Measurements from ENCODE around the gene PROK1. TPM values are rescaled to one million over a fixed set of nuclear protein-coding genes. Genes with fewer than 3 reads are reported as not detected.

PROK1 gene
- total and polyA plus RNA-seq, 2 of the 13 experiments (the other 11 are each of a cell fraction or from before 2014, with no cell fraction given), result 0.07 TPM; not detected in 1

DNA sequence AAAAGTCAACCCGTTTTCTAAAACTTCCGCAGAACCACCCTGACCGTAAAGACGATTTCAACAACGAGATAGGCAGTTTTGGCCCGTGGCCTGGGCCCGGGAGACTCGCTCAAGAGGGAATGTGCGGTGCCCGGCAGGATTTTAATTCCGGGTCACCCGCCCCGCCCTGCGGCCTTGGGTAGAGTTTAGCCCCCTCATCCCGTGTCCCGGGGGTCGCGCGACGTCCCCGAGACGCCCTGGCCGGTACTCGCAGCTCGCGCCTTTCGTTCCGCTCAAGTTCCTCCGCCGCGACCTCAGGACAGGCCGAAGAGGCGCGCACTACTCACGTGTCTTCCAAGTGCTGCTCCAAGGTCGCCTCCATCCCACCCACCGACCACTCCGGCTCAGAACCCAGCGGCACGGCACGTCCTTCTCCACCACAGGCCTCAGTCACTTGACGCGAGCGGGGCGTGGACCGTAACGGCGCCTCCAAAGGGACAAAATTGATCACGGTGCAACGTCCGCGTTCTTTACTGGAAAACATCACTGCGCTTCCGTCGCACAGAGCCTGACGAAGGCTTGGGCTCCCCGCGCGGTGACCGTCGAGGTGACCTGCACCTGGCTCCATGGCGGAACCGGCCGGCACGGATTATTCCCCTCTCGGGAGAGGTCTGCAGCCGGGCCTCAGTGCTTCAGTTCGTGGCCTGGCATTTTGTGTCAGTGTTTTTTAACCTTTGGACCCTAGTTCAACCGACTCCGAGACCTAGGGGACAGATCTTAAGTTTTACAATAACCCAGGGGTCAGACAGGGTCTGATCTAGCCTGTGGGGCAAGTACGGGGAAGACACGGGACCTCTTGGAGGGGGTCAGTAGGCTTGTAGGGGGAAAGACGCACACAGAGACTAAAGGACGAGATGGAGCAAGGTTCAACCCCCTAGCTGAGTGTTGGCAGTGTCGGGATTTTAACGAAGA is 43.4 kb upstream of the PROK1 start, which contains the start of gene LAMTOR5 (continued):
- TF ChIP-seq MBD4 (IDR thresholded peaks at IDR 0.05; ENCODE audit: borderline replicate concordance, low read length), result no peak
- 0 out of 2 replicates have a peak, but pooled peaks have one; percentile 36 for TF ChIP-seq CC2D1A (CRISPR knock-in tag; IDR thresholded peaks at IDR 0.05)
- TF ChIP-seq ZNF839 (CRISPR knock-in tag; IDR thresholded peaks at IDR 0.05; ENCODE audit: borderline replicate concordance), result peak; percentile 36; the same call in 1 of the 2 replicates
- TF ChIP-seq, protein P1, sequence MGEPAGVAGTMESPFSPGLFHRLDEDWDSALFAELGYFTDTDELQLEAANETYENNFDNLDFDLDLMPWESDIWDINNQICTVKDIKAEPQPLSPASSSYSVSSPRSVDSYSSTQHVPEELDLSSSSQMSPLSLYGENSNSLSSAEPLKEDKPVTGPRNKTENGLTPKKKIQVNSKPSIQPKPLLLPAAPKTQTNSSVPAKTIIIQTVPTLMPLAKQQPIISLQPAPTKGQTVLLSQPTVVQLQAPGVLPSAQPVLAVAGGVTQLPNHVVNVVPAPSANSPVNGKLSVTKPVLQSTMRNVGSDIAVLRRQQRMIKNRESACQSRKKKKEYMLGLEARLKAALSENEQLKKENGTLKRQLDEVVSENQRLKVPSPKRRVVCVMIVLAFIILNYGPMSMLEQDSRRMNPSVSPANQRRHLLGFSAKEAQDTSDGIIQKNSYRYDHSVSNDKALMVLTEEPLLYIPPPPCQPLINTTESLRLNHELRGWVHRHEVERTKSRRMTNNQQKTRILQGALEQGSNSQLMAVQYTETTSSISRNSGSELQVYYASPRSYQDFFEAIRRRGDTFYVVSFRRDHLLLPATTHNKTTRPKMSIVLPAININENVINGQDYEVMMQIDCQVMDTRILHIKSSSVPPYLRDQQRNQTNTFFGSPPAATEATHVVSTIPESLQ (CRISPR knock-in tag; conservative IDR thresholded peaks at IDR 0.05), result no peak
- TF ChIP-seq SP2 (CRISPR knock-in tag; IDR thresholded peaks at IDR 0.05), result peak; percentile 68
- TF ChIP-seq BHLHE40 (IDR thresholded peaks at IDR 0.05; ENCODE audit: low read length), result peak; percentile 74; the same call in 1 of the 2 replicates
- TF ChIP-seq ZNF780A (CRISPR knock-in tag; IDR thresholded peaks at IDR 0.05), result peak; percentile 87; the same call in 1 of the 2 replicates
- TF ChIP-seq ZNF256 (CRISPR knock-in tag; conservative IDR thresholded peaks at IDR 0.05), result peak; percentile 63; the same call in 1 of the 2 replicates
- TF ChIP-seq, protein P2, sequence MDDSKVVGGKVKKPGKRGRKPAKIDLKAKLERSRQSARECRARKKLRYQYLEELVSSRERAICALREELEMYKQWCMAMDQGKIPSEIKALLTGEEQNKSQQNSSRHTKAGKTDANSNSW (CRISPR knock-in tag; IDR thresholded peaks at IDR 0.05; ENCODE audit: borderline replicate concordance), result 0 out of 2 replicates have a peak, but pooled peaks have one; percentile 50
- no peak for TF ChIP-seq NONO (IDR thresholded peaks at IDR 0.05)
- TF ChIP-seq NONO (CRISPR knock-in tag; conservative IDR thresholded peaks at IDR 0.05), result peak; percentile 99
- peak; percentile 53; the same call in 1 of the 2 replicates for TF ChIP-seq ZNF264 (CRISPR knock-in tag; IDR thresholded peaks at IDR 0.05)
- TF ChIP-seq, protein P3, sequence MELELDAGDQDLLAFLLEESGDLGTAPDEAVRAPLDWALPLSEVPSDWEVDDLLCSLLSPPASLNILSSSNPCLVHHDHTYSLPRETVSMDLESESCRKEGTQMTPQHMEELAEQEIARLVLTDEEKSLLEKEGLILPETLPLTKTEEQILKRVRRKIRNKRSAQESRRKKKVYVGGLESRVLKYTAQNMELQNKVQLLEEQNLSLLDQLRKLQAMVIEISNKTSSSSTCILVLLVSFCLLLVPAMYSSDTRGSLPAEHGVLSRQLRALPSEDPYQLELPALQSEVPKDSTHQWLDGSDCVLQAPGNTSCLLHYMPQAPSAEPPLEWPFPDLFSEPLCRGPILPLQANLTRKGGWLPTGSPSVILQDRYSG (CRISPR knock-in tag; IDR thresholded peaks at IDR 0.05), result no peak
- TF ChIP-seq BRCA1 (CRISPR knock-in tag; IDR thresholded peaks at IDR 0.05), result peak; percentile 91; the same call in 1 of the 2 replicates
- peak; percentile 90; the same call in 1 of the 2 replicates for TF ChIP-seq PRMT3 (CRISPR knock-in tag; IDR thresholded peaks at IDR 0.05; ENCODE audit: borderline replicate concordance, low read depth)
- no peak for TF ChIP-seq ZNF850 (CRISPR knock-in tag; conservative IDR thresholded peaks at IDR 0.05)
- TF ChIP-seq ZSCAN21 (CRISPR knock-in tag; IDR thresholded peaks at IDR 0.05; ENCODE audit: borderline replicate concordance), result peak; percentile 98
- TF ChIP-seq NFIB (CRISPR knock-in tag; IDR thresholded peaks at IDR 0.05; ENCODE audit: borderline replicate concordance), result no peak
- no peak for TF ChIP-seq SMARCC2 (IDR thresholded peaks at IDR 0.05)
- no peak; the same call in 1 of the 2 replicates for TF ChIP-seq GPN1 (CRISPR knock-in tag; IDR thresholded peaks at IDR 0.05; ENCODE audit: borderline replicate concordance)
- peak; percentile 82 for TF ChIP-seq ATF7-NPFF (CRISPR knock-in tag; IDR thresholded peaks at IDR 0.05; ENCODE audit: low read depth)
- TF ChIP-seq, protein P4, sequence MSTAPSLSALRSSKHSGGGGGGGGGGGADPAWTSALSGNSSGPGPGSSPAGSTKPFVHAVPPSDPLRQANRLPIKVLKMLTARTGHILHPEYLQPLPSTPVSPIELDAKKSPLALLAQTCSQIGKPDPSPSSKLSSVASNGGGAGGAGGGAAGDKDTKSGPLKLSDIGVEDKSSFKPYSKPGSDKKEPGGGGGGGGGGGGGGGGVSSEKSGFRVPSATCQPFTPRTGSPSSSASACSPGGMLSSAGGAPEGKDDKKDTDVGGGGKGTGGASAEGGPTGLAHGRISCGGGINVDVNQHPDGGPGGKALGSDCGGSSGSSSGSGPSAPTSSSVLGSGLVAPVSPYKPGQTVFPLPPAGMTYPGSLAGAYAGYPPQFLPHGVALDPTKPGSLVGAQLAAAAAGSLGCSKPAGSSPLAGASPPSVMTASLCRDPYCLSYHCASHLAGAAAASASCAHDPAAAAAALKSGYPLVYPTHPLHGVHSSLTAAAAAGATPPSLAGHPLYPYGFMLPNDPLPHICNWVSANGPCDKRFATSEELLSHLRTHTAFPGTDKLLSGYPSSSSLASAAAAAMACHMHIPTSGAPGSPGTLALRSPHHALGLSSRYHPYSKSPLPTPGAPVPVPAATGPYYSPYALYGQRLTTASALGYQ (CRISPR knock-in tag; IDR thresholded peaks at IDR 0.05), result peak; percentile 64
- TF ChIP-seq ETV6 (CRISPR knock-in tag; conservative IDR thresholded peaks at IDR 0.05), result peak; percentile 82
